Panc1 (cell line): ENCODE data around the gene AFF3. TPM values are rescaled to one million over a fixed set of nuclear protein-coding genes. Genes with fewer than 3 reads are reported as not detected.

Experiments used
- ATAC-seq: fragments of 200-7000 bp; cut with Tn5 transposase; 2 replicates; pipeline ENCODE4 v1.9.1; 2020; ENCODE audit warnings: mild to moderate bottlenecking, moderate library complexity
- BruUV-seq: library from RNA; stranded (reverse); fragments of 400-500 nt; replicated peaks from 2 replicates; lab custom pipeline; 2021; lab: Mats Ljungman, UMichigan
- CTCF ChIA-PET: fragments of 300-600 bp; sonication (Branson Sonifier 250); formaldehyde crosslinking; loops from one replicate; lab custom pipeline; 2022; ENCODE audit warnings: antibody characterized with exemption; lab: Charles Lee
- POLR2A ChIA-PET: fragments of 300-600 bp; sonication (Branson Sonifier 250); formaldehyde crosslinking; loops from one replicate; lab custom pipeline; 2022; ENCODE audit warnings: antibody characterized with exemption; lab: Charles Lee
- DNase-seq: peaks from one replicate; pipeline ENCODE4 v3.0.0-alpha.2; 2010; ENCODE audit warnings: low read depth, low spot score
- H3K27ac ChIP-seq: 2 replicates; pipeline ENCODE4 v1.5.1; 2011; ENCODE audit warnings: mild to moderate bottlenecking, low read length, inconsistent platforms
- H3K27me3 ChIP-seq: fragments of 200-500 bp; sonication (Bioruptor generic); 2 replicates; pipeline ENCODE4 v1.6.0; 2014; ENCODE audit warnings: low read length, inconsistent platforms; ENCODE audit not compliant: control insufficient read depth, insufficient read depth
- H3K36me3 ChIP-seq: fragments of 200-500 bp; sonication (Bioruptor generic); 2 replicates; pipeline ENCODE4 v1.5.1; 2014; ENCODE audit warnings: inconsistent platforms, mild to moderate bottlenecking, low read length, moderate library complexity; ENCODE audit not compliant: control insufficient read depth, insufficient read depth
- H3K4me1 ChIP-seq: 2 replicates; pipeline ENCODE4 v1.5.1; 2011; ENCODE audit warnings: inconsistent platforms, mild to moderate bottlenecking, low read length, moderate library complexity; ENCODE audit not compliant: control insufficient read depth, insufficient read depth
- H3K4me3 ChIP-seq, 2 experiments: 2 replicates each; pipeline ENCODE4 v1.5.1; 2011 to 2012; ENCODE audit warnings: low read depth in 2 of 2, low read length in 2 of 2, mild to moderate bottlenecking in 2 of 2, inconsistent platforms in 1 of 2, moderate library complexity in 1 of 2
- H3K9me3 ChIP-seq: fragments of 200-500 bp; sonication (Bioruptor generic); 2 replicates; pipeline ENCODE4 v1.5.1; 2014; ENCODE audit warnings: low read depth, mild to moderate bottlenecking, inconsistent platforms, low read length, moderate library complexity; ENCODE audit not compliant: control insufficient read depth, insufficient read depth
- POLR2AphosphoS5 ChIP-seq: IDR thresholded peaks from 2 replicates; pipeline ENCODE4 v1.6.1; 2012; ENCODE audit warnings: mild to moderate bottlenecking, low read depth, low read length, moderate library complexity
- SIN3A ChIP-seq: IDR thresholded peaks from 2 replicates; pipeline ENCODE4 v1.6.1; 2012; ENCODE audit warnings: low read depth, mild to moderate bottlenecking, low read length, moderate library complexity, borderline replicate concordance; ENCODE audit not compliant: insufficient read depth
- TCF7L2 ChIP-seq: IDR thresholded peaks from 2 replicates; pipeline ENCODE4 v1.6.1; 2011; ENCODE audit warnings: mild to moderate bottlenecking, low read depth, low read length, inconsistent platforms
- in situ Hi-C: cut with HindIII; loops from 2 replicates; pipeline ENCODE4 v1.10.0; 2016; ENCODE audit warnings: low sequenced_read_pairs, low pct_unique_long_range_greater_than_20kb
- intact Hi-C: fragments of 100-400 bp; cut with micrococcal nuclease; formaldehyde crosslinking; loops from one replicate; pipeline ENCODE4 v1.10.0; 2022; ENCODE audit not compliant: unreplicated experiment
- total RNA-seq: library from RNA; stranded (reverse); gene quantifications from one replicate; pipeline ENCODE4 v1.2.1, GENCODE V29; 2021; ENCODE audit not compliant: unreplicated experiment
- TF ChIP-seq, protein P1 (sequence below), 2 experiments: IDR thresholded peaks; 2 replicates each; pipeline ENCODE4 v1.6.1; 2011 to 2012; ENCODE audit warnings: low read depth in 2 of 2, control low read depth in 1 of 2, low read length in 1 of 2, mild to moderate bottlenecking in 1 of 2, moderate library complexity in 1 of 2; ENCODE audit not compliant: insufficient read depth in 1 of 2
- TF ChIP-seq, protein P2 (sequence below): fragments of 450-650 bp; IDR thresholded peaks from 2 replicates; pipeline ENCODE4 v1.5.1; 2017; ENCODE audit warnings: mild to moderate bottlenecking

The AFF3 gene
- total RNA-seq, 1 experiment from 2014 or later, result 2.2 TPM

DNA sequence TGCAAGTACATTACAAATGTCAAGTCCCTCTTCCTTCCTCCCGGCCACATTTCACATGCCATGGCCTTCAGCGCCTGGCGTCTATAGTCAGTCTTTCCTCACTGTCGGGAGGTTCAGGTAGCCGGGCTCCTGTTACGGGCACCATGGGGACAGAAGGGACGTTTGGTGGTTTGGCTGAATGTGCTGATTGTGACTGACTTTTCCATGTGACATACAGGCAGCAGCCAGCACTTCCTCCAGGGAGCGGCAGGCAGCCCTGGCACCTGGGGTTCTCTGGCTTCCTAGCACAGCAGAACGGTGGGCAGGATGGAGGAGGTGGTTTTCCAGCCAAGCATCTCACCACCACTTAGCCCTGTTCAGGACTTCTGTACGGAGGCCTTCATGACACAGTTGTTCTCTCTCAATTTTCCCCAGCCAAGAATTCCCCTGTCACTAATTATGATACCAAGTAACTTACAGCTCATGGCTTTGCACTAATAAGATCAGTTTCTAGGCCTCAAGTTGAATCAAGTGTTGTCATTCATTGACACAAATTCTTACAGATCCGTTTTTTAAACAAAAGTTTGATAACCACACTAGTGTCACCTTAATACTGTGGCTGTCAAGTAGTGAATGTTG lies 568.6 kb downstream of the AFF3 start:
- BruUV-seq, result no TSS peak
- intact Hi-C loops (no loop called here), in situ Hi-C loops (no loop called here)
- DNase-seq (no peak), ATAC-seq (no peak)
- Histone ChIP-seq H3K36me3 (no peaks in the 10 kb centered on the region), H3K4me1 (no peaks in the 10 kb centered on the region), H3K27me3 (no peaks in the 10 kb centered on the region; the same call in 1 of the 2 replicates), H3K9me3 (no peaks in the 10 kb centered on the region), H3K27ac (no peak overlapping the region), H3K4me3 (no peak overlapping the region)
- ChIA-PET POLR2A (no interaction called here), CTCF (no interaction called here)
- TF ChIP-seq, protein P1, sequence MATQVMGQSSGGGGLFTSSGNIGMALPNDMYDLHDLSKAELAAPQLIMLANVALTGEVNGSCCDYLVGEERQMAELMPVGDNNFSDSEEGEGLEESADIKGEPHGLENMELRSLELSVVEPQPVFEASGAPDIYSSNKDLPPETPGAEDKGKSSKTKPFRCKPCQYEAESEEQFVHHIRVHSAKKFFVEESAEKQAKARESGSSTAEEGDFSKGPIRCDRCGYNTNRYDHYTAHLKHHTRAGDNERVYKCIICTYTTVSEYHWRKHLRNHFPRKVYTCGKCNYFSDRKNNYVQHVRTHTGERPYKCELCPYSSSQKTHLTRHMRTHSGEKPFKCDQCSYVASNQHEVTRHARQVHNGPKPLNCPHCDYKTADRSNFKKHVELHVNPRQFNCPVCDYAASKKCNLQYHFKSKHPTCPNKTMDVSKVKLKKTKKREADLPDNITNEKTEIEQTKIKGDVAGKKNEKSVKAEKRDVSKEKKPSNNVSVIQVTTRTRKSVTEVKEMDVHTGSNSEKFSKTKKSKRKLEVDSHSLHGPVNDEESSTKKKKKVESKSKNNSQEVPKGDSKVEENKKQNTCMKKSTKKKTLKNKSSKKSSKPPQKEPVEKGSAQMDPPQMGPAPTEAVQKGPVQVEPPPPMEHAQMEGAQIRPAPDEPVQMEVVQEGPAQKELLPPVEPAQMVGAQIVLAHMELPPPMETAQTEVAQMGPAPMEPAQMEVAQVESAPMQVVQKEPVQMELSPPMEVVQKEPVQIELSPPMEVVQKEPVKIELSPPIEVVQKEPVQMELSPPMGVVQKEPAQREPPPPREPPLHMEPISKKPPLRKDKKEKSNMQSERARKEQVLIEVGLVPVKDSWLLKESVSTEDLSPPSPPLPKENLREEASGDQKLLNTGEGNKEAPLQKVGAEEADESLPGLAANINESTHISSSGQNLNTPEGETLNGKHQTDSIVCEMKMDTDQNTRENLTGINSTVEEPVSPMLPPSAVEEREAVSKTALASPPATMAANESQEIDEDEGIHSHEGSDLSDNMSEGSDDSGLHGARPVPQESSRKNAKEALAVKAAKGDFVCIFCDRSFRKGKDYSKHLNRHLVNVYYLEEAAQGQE (IDR thresholded peaks at IDR 0.05; ENCODE audit: insufficient read depth in 1 of 2, low read depth in 2 of 2, low read length in 1 of 2), result no peak
- TF ChIP-seq, protein P2, sequence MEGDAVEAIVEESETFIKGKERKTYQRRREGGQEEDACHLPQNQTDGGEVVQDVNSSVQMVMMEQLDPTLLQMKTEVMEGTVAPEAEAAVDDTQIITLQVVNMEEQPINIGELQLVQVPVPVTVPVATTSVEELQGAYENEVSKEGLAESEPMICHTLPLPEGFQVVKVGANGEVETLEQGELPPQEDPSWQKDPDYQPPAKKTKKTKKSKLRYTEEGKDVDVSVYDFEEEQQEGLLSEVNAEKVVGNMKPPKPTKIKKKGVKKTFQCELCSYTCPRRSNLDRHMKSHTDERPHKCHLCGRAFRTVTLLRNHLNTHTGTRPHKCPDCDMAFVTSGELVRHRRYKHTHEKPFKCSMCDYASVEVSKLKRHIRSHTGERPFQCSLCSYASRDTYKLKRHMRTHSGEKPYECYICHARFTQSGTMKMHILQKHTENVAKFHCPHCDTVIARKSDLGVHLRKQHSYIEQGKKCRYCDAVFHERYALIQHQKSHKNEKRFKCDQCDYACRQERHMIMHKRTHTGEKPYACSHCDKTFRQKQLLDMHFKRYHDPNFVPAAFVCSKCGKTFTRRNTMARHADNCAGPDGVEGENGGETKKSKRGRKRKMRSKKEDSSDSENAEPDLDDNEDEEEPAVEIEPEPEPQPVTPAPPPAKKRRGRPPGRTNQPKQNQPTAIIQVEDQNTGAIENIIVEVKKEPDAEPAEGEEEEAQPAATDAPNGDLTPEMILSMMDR, result no peak
- TF ChIP-seq POLR2AphosphoS5 (no peak), TCF7L2 (no peak), SIN3A (no peak)

DNA sequence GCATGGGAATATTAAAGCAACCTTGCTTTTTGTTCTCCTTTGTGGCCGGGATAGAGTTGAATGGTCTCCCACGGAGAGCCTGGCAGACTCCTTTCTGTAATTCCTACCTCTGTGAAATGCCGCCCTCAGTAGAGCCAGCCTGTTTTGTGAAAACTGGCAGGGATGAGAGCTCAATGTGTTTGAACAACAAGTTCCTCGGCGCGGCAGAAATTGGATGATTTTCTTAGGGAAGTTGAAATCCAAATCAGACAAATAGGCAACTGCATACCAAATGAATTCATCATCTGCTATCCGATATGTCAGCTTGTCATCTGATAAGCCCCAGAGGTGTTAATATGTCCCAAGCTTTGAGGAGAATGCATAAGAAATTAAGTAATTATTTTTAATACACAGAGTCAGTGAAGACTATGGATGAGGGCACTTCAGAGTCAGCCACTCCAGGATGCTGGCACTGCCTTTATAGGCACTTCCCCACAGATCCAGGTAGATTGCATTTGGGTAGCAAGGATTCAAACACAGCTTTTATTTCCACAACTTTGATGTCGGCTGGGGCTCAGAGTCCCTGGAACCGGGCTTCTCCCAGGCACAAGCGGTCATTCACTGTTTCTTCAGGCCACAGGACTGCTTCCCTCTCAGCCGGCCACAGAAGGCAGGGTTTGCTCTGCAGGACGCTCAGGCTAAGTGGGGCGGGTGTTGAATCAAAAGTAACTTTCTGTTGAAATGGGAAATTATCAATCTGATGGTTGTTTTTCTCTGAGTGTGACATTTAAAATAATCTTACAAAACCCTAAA lies 569.8 kb downstream of the AFF3 start:
- no peak overlapping the region for H3K27ac ChIP-seq
- intact Hi-C loops, result no loop called here
- no peaks in the 10 kb centered on the region for H3K4me1 ChIP-seq
- no peak overlapping the region for H3K4me3 ChIP-seq
- TF ChIP-seq SIN3A, result no peak
- TF ChIP-seq, protein P1 (IDR thresholded peaks at IDR 0.05; ENCODE audit: insufficient read depth in 1 of 2, low read depth in 2 of 2, low read length in 1 of 2), result no peak
- TF ChIP-seq, protein P2, result no peak
- no peak for TF ChIP-seq TCF7L2
- no peak for TF ChIP-seq POLR2AphosphoS5
- POLR2A ChIA-PET, result interaction anchor here (0.6 kb wide), 2 partner anchors 55 to 639 kb away, joined by 5 read pairs; no protein-coding TSS in a partner anchor
- BruUV-seq, result no TSS peak
- no peaks in the 10 kb centered on the region for H3K36me3 ChIP-seq
- in situ Hi-C loops, result no loop called here
- H3K9me3 ChIP-seq, result no peaks in the 10 kb centered on the region
- H3K27me3 ChIP-seq, result no peaks in the 10 kb centered on the region; the same call in 1 of the 2 replicates
- DNase-seq, result no peak
- CTCF ChIA-PET, result no interaction called here
- no peak for ATAC-seq
